Spleen (tissue), 7 donors: Measurements from ENCODE around the gene RAET1G.

Experiments
- POLR2A ChIP-seq, 3 donors: fragments of 450-650 bp; IDR thresholded peaks; one replicate each; pipeline ENCODE4 v1.5.1; 2017; ENCODE audit warnings: antibody characterized with exemption in 3 of 3, mild to moderate bottlenecking in 1 of 3
- POLR2AphosphoS5 ChIP-seq, 3 donors: sonication (generic); formaldehyde crosslinking; IDR thresholded peaks; one replicate each; pipeline ENCODE4 v1.5.1; 2017; ENCODE audit warnings: antibody characterized with exemption in 3 of 3
- TF ChIP-seq, protein P1 (sequence below), 11 experiments: fragments of 200-600 bp in 7 of 11; fragments of 450-650 bp in 4 of 11; sonication (generic) in 4 of 11; IDR thresholded peaks in 8 of 11; conservative IDR thresholded peaks in 3 of 11; 1 replicate in 7 of 11; 2 replicates in 4 of 11; pipeline versions ENCODE4 v1.4.0 to v1.8.0; 2016 to 2021; ENCODE audit warnings: antibody characterized with exemption in 11 of 11, inconsistent platforms in 4 of 11, mild to moderate bottlenecking in 1 of 11
- donor health status: DM: no; HTN: no; CAD: no; lungs with moderate emphysema.
- donor health status: DM: no; HTN: no; CAD: no.
- donor health status: DM: no; HTN: no; CAD: no.

- TF ChIP-seq, protein P1, sequence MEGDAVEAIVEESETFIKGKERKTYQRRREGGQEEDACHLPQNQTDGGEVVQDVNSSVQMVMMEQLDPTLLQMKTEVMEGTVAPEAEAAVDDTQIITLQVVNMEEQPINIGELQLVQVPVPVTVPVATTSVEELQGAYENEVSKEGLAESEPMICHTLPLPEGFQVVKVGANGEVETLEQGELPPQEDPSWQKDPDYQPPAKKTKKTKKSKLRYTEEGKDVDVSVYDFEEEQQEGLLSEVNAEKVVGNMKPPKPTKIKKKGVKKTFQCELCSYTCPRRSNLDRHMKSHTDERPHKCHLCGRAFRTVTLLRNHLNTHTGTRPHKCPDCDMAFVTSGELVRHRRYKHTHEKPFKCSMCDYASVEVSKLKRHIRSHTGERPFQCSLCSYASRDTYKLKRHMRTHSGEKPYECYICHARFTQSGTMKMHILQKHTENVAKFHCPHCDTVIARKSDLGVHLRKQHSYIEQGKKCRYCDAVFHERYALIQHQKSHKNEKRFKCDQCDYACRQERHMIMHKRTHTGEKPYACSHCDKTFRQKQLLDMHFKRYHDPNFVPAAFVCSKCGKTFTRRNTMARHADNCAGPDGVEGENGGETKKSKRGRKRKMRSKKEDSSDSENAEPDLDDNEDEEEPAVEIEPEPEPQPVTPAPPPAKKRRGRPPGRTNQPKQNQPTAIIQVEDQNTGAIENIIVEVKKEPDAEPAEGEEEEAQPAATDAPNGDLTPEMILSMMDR (IDR thresholded peaks at IDR 0.05 in 8 of 11, conservative IDR thresholded peaks at IDR 0.05 in 3 of 11) = no peak
- no peak for TF ChIP-seq POLR2A (IDR thresholded peaks at IDR 0.05)
- TF ChIP-seq POLR2AphosphoS5 (IDR thresholded peaks at IDR 0.05) = no peak
Observed at GRCh38 chr6:149935668-149936067, 12.7 kb upstream of the RAET1G start.
